PFSK-1 (cell line): ENCODE results near the gene GABRB3.

Experiments used
- FOXP2 ChIP-seq: optimal IDR thresholded peaks from 2 replicates; pipeline ENCODE3; 2011; ENCODE audit warnings: borderline replicate concordance, control low read depth, inconsistent platforms; ENCODE audit not compliant: insufficient read depth; ENCODE audit errors: extremely low read length, extremely low read depth
- POLR2AphosphoS5 ChIP-seq: IDR thresholded peaks from 2 replicates; pipeline ENCODE4 v1.6.1; 2012; ENCODE audit warnings: low read depth, mild to moderate bottlenecking, control low read depth, low read length, moderate library complexity
- REST ChIP-seq, 2 experiments: IDR thresholded peaks; 2 replicates each; pipeline versions ENCODE4 v1.6.1 to v1.8.0; 2011 to 2012; ENCODE audit warnings: low read depth in 2 of 2, low read length in 2 of 2, control low read depth in 1 of 2, inconsistent platforms in 1 of 2, mild to moderate bottlenecking in 1 of 2, moderate library complexity in 1 of 2; ENCODE audit not compliant: insufficient read depth in 1 of 2
- SIN3A ChIP-seq: IDR thresholded peaks from 2 replicates; pipeline ENCODE4 v1.6.1; 2012; ENCODE audit warnings: mild to moderate bottlenecking, low read length, moderate library complexity, borderline replicate concordance; ENCODE audit not compliant: insufficient read depth
- TAF1 ChIP-seq: IDR thresholded peaks from 2 replicates; pipeline ENCODE4 v1.6.1; 2012; ENCODE audit warnings: low read length, control low read depth, borderline replicate concordance; ENCODE audit not compliant: insufficient read depth

- TF ChIP-seq REST (IDR thresholded peaks at IDR 0.05; ENCODE audit: insufficient read depth in 1 of 2, low read depth in 2 of 2, low read length in 2 of 2), result no peak
- no peak for TF ChIP-seq TAF1
- TF ChIP-seq SIN3A, result no peak
- TF ChIP-seq POLR2AphosphoS5, result no peak
- no peak for TF ChIP-seq FOXP2
Measured at GRCh38 chr15:26690778-26691177, 82.1 kb downstream of the GABRB3 start.
